ENCODE measurements around the gene ZMAT5. TPM values are rescaled to one million over a fixed set of nuclear protein-coding genes. Genes with fewer than 3 reads are reported as not detected.

Gene ZMAT5
- total and polyA plus RNA-seq, 2 of the 13 experiments (the other 11 are each of a cell fraction or from before 2014, with no cell fraction given) = 20.7 to 27.8 TPM

GRCh38 chr22:29716814-29717545 lies 49.8 kb downstream of the ZMAT5 start (continued):
- TF ChIP-seq, protein P1, sequence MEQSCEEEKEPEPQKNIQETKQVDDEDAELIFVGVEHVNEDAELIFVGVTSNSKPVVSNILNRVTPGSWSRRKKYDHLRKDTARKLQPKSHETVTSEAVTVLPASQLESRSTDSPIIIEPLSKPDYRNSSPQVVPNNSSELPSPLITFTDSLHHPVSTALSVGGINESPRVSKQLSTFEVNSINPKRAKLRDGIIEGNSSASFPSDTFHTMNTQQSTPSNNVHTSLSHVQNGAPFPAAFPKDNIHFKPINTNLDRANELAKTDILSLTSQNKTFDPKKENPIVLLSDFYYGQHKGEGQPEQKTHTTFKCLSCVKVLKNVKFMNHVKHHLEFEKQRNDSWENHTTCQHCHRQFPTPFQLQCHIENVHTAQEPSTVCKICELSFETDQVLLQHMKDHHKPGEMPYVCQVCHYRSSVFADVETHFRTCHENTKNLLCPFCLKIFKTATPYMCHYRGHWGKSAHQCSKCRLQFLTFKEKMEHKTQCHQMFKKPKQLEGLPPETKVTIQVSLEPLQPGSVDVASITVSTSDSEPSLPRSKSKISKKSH (CRISPR knock-in tag; IDR thresholded peaks at IDR 0.05; ENCODE audit: borderline replicate concordance) = peak; percentile 60; the same call in 1 of the 2 replicates
- TF ChIP-seq U2AF2 (IDR thresholded peaks at IDR 0.05; ENCODE audit: low read depth, low read length) = no peak
- peak; percentile 36; the same call in 1 of the 2 replicates for TF ChIP-seq KDM5B (CRISPR knock-in tag; IDR thresholded peaks at IDR 0.05; ENCODE audit: borderline replicate concordance)
- 0 out of 2 replicates have a peak, but pooled peaks have one; percentile 70 for TF ChIP-seq ZNF160 (CRISPR knock-in tag; IDR thresholded peaks at IDR 0.05)
- no peak for TF ChIP-seq TBP (CRISPR knock-in tag; IDR thresholded peaks at IDR 0.05)
- TF ChIP-seq POLR2G (IDR thresholded peaks at IDR 0.05; ENCODE audit: low read depth, low read length) = no peak
- no peak; the same call in 1 of the 2 replicates for TF ChIP-seq TP53 (CRISPR knock-in tag; conservative IDR thresholded peaks at IDR 0.05)
- TF ChIP-seq, protein P2, sequence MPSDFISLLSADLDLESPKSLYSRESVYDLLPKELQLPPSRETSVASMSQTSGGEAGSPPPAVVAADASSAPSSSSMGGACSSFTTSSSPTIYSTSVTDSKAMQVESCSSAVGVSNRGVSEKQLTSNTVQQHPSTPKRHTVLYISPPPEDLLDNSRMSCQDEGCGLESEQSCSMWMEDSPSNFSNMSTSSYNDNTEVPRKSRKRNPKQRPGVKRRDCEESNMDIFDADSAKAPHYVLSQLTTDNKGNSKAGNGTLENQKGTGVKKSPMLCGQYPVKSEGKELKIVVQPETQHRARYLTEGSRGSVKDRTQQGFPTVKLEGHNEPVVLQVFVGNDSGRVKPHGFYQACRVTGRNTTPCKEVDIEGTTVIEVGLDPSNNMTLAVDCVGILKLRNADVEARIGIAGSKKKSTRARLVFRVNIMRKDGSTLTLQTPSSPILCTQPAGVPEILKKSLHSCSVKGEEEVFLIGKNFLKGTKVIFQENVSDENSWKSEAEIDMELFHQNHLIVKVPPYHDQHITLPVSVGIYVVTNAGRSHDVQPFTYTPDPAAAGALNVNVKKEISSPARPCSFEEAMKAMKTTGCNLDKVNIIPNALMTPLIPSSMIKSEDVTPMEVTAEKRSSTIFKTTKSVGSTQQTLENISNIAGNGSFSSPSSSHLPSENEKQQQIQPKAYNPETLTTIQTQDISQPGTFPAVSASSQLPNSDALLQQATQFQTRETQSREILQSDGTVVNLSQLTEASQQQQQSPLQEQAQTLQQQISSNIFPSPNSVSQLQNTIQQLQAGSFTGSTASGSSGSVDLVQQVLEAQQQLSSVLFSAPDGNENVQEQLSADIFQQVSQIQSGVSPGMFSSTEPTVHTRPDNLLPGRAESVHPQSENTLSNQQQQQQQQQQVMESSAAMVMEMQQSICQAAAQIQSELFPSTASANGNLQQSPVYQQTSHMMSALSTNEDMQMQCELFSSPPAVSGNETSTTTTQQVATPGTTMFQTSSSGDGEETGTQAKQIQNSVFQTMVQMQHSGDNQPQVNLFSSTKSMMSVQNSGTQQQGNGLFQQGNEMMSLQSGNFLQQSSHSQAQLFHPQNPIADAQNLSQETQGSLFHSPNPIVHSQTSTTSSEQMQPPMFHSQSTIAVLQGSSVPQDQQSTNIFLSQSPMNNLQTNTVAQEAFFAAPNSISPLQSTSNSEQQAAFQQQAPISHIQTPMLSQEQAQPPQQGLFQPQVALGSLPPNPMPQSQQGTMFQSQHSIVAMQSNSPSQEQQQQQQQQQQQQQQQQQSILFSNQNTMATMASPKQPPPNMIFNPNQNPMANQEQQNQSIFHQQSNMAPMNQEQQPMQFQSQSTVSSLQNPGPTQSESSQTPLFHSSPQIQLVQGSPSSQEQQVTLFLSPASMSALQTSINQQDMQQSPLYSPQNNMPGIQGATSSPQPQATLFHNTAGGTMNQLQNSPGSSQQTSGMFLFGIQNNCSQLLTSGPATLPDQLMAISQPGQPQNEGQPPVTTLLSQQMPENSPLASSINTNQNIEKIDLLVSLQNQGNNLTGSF (CRISPR knock-in tag; IDR thresholded peaks at IDR 0.05) = peak; percentile 95
- TF ChIP-seq ZNF484 (CRISPR knock-in tag; IDR thresholded peaks at IDR 0.05; ENCODE audit: borderline replicate concordance, low read depth) = no peak; the same call in 1 of the 2 replicates
- TF ChIP-seq KLF6 (CRISPR knock-in tag; IDR thresholded peaks at IDR 0.05) = peak; percentile 99
- no peak for TF ChIP-seq DMAP1 (CRISPR knock-in tag; IDR thresholded peaks at IDR 0.05)
- no peak; the same call in 1 of the 2 replicates for TF ChIP-seq ZNF607 (CRISPR knock-in tag; IDR thresholded peaks at IDR 0.05; ENCODE audit: borderline replicate concordance)
- TF ChIP-seq JARID2 (CRISPR knock-in tag; IDR thresholded peaks at IDR 0.05; ENCODE audit: insufficient replicate concordance) = peak; percentile 85
- no peak for TF ChIP-seq NCOA5 (CRISPR knock-in tag; IDR thresholded peaks at IDR 0.05)
- TF ChIP-seq FLYWCH1 (CRISPR knock-in tag; IDR thresholded peaks at IDR 0.05) = no peak
- peak; percentile 44; the same call in 1 of the 2 replicates for TF ChIP-seq JDP2 (CRISPR knock-in tag; IDR thresholded peaks at IDR 0.05; ENCODE audit: borderline replicate concordance)
- TF ChIP-seq ZNF841 (CRISPR knock-in tag; IDR thresholded peaks at IDR 0.05; ENCODE audit: borderline replicate concordance) = peak; percentile 64; the same call in 1 of the 2 replicates
- TF ChIP-seq ZNF839 (CRISPR knock-in tag; IDR thresholded peaks at IDR 0.05; ENCODE audit: borderline replicate concordance) = no peak
